Nephron (organoid): ENCODE results near the gene SLC6A3.

Experiments
- H3K27ac Mint-ChIP-seq, 3 experiments: 2 replicates each; pipeline ENCODE4 v1.8.0; 2020; ENCODE audit warnings: mixed read lengths in 3 of 3, mild to moderate bottlenecking in 2 of 3, moderate library complexity in 1 of 3
- H3K27me3 Mint-ChIP-seq: 2 replicates; pipeline ENCODE4 v1.8.0; 2021; ENCODE audit warnings: low read depth, mild to moderate bottlenecking, moderate library complexity, mixed read lengths
- H3K36me3 Mint-ChIP-seq: 2 replicates; pipeline ENCODE4 v1.8.0; 2020; ENCODE audit warnings: low read depth, mixed read lengths
- H3K4me1 Mint-ChIP-seq: 2 replicates; pipeline ENCODE4 v1.8.0; 2020; ENCODE audit warnings: mixed read lengths
- H3K4me3 Mint-ChIP-seq, 3 experiments: 2 replicates each; pipeline ENCODE4 v1.8.0; 2020; ENCODE audit warnings: mild to moderate bottlenecking in 3 of 3, mixed read lengths in 3 of 3, moderate library complexity in 2 of 3
- H3K9me3 Mint-ChIP-seq: 2 replicates; pipeline ENCODE4 v1.8.0; 2020; ENCODE audit warnings: mixed read lengths
- TF ChIP-seq, protein P1 (sequence below), 3 experiments: fragments of 200-600 bp; sonication (generic); IDR thresholded peaks; one replicate each; pipeline ENCODE4 v1.5.0; 2021; ENCODE audit warnings: antibody characterized with exemption in 3 of 3; ENCODE audit not compliant: unreplicated experiment in 3 of 3

SLC6A3 gene

DNA sequence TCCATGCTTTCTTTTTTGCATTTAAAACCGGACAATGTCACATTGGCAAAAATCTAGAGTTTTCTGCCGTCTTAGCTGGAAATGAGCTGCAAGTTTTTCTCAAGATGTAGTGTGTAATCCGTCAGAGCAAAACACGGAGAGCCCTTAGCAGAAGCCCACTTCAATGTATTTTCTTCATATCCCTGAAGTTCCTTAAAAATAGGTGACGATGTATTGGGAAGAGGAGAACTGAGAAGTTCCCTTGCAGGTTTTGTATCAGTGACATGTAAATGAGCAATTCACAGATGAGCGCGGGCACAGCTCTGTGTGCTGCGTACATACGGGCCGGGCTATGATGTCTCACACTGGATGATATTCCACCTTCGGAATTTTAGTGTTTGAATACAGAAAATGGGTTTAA is 85.5 kb downstream of the SLC6A3 start:
- Mint-ChIP-seq H3K9me3 (no peaks in the 10 kb centered on the region), H3K36me3 (no peaks in the 10 kb centered on the region), H3K4me1 (no peaks in the 10 kb centered on the region), H3K27me3 (peaks cover 37% of the 10 kb centered on the region), H3K27ac (no peak overlapping the region), H3K4me3 (no peak overlapping the region)
- TF ChIP-seq, protein P1, sequence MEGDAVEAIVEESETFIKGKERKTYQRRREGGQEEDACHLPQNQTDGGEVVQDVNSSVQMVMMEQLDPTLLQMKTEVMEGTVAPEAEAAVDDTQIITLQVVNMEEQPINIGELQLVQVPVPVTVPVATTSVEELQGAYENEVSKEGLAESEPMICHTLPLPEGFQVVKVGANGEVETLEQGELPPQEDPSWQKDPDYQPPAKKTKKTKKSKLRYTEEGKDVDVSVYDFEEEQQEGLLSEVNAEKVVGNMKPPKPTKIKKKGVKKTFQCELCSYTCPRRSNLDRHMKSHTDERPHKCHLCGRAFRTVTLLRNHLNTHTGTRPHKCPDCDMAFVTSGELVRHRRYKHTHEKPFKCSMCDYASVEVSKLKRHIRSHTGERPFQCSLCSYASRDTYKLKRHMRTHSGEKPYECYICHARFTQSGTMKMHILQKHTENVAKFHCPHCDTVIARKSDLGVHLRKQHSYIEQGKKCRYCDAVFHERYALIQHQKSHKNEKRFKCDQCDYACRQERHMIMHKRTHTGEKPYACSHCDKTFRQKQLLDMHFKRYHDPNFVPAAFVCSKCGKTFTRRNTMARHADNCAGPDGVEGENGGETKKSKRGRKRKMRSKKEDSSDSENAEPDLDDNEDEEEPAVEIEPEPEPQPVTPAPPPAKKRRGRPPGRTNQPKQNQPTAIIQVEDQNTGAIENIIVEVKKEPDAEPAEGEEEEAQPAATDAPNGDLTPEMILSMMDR (IDR thresholded peaks at IDR 0.05; ENCODE audit: unreplicated experiment in 3 of 3) = no peak

- H3K36me3 Mint-ChIP-seq = no peaks in the 10 kb centered on the region
- H3K27ac Mint-ChIP-seq = no peak overlapping the region
Measured at GRCh38 chr5:1359031-1359645, 86.1 kb downstream of the SLC6A3 start.

GRCh38 chr5:1358726-1359025 is 86.6 kb downstream of the SLC6A3 start:
- peaks cover 31% of the 10 kb centered on the region for H3K27me3 Mint-ChIP-seq
- H3K4me3 Mint-ChIP-seq = no peak overlapping the region
- H3K27ac Mint-ChIP-seq = no peak overlapping the region
- no peaks in the 10 kb centered on the region for H3K36me3 Mint-ChIP-seq
- no peaks in the 10 kb centered on the region for H3K4me1 Mint-ChIP-seq
- TF ChIP-seq, protein P1 (IDR thresholded peaks at IDR 0.05; ENCODE audit: unreplicated experiment in 3 of 3) = no peak
- no peaks in the 10 kb centered on the region for H3K9me3 Mint-ChIP-seq

More at GRCh38 chr5:1359031-1359645, 86.1 kb downstream of the SLC6A3 start:
- Mint-ChIP-seq H3K9me3 (no peaks in the 10 kb centered on the region), H3K27me3 (peaks cover 36% of the 10 kb centered on the region), H3K4me3 (no peak overlapping the region), H3K4me1 (no peaks in the 10 kb centered on the region)
- TF ChIP-seq, protein P1 (IDR thresholded peaks at IDR 0.05; ENCODE audit: unreplicated experiment in 3 of 3) = no peak

DNA sequence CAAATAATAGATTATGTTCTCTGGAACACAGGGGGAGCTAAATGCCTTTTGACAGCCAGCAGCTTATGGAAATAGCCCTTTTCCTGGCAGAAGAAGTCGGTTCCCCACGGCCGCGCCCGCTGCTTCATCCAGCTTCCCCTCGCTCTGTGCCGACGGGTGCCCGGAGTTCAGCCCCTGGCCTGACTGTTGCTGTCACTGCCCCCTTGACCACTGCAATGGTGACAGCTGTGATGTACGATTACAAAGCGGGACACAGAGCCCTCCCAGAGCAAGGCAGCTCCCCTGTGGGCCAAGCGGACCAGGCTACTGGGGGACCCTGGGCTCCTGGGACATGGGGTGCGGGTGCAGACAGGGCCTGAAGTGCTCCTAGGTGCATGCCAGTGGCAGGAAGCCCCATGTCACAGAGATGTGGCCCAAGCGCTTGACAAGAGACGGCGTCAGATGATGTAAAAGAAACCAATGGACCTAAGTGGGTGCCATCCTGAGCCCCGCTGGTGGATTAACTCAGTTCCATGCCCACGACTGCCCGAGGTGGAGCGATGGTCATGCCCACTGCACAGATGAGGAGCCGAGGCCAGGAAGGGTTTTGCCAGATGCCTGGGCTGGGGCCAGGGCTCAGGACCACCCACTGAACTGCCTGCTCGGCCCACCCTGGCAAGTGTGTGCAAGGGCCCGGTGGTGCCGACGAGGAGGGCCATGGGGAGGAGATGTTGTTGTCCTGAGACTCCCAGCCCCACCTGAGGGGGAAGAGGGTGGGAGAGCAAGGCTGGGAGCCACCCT is 87.1 kb downstream of the SLC6A3 start:
- no peak overlapping the region for H3K27ac Mint-ChIP-seq
- H3K4me1 Mint-ChIP-seq = no peaks in the 10 kb centered on the region
- H3K36me3 Mint-ChIP-seq = no peaks in the 10 kb centered on the region
- H3K9me3 Mint-ChIP-seq = no peaks in the 10 kb centered on the region
- TF ChIP-seq, protein P1 (IDR thresholded peaks at IDR 0.05; ENCODE audit: unreplicated experiment in 3 of 3) = no peak
- H3K4me3 Mint-ChIP-seq = no peak overlapping the region
- H3K27me3 Mint-ChIP-seq = peaks cover 26% of the 10 kb centered on the region

- Mint-ChIP-seq H3K4me3 (no peak overlapping the region), H3K27ac (no peak overlapping the region), H3K36me3 (no peaks in the 10 kb centered on the region), H3K4me1 (no peaks in the 10 kb centered on the region), H3K27me3 (peaks cover 17% of the 10 kb centered on the region), H3K9me3 (no peaks in the 10 kb centered on the region)
- TF ChIP-seq, protein P1 (IDR thresholded peaks at IDR 0.05; ENCODE audit: unreplicated experiment in 3 of 3) = no peak
Measured at GRCh38 chr5:1356873-1357787, 88.1 kb downstream of the SLC6A3 start.
